Kidney glomerular epithelial cell (primary cell): Measurements from ENCODE around the gene RNF150.
"Not testable (repeated sequence)": the region's sequence is repeated elsewhere in the genome, so short reads cannot be mapped to it uniquely, and the experiment has no call there.

Source experiments
- DNase-seq: peaks from one replicate; lab custom pipeline; 2025; lab: John Stamatoyannopoulos, UW

The RNF150 gene

GRCh38 chr4:140819610-140820009 lies 313.7 kb downstream of the RNF150 start:
- no peak for DNase-seq

GRCh38 chr4:140818433-140818832 lies 314.8 kb downstream of the RNF150 start:
- no peak for DNase-seq

- DNase-seq: no peak
Measured at GRCh38 chr4:140816806-140817510, 316.3 kb downstream of the RNF150 start.

GRCh38 chr4:140813804-140814203 lies 319.5 kb downstream of the RNF150 start:
- DNase-seq: no peak

GRCh38 chr4:140812916-140813315 lies 320.4 kb downstream of the RNF150 start:
- no peak for DNase-seq

GRCh38 chr4:140811429-140811828 lies 321.8 kb downstream of the RNF150 start:
- no peak for DNase-seq

GRCh38 chr4:140810591-140811169 lies 322.6 kb downstream of the RNF150 start:
- not testable (repeated sequence) for DNase-seq
